ENCODE measurements around the gene RASSF3. TPM values are rescaled to one million over a fixed set of nuclear protein-coding genes. Genes with fewer than 3 reads are reported as not detected.
A peak's percentile ranks its signal among the peaks of the same experiment; 100 is the strongest.

The RASSF3 gene
- total RNA-seq, 2 donors from 2014 or later, result 52.6 to 90.3 TPM

GRCh38 chr12:64568298-64568697 lies 42.0 kb upstream of the RASSF3 start:
- Histone ChIP-seq H3K27me3 (no peaks in the 10 kb centered on the region), H3K9ac (ENCODE audit: low read depth in 2 of 2, low read length in 2 of 2) (no peak overlapping the region), H3K4me1 (peaks cover 8% of the 10 kb centered on the region), H3K27ac (no peak overlapping the region), H3K9me3 (no peaks in the 10 kb centered on the region), H3K36me3 (no peaks in the 10 kb centered on the region), H3K4me3 (no peak overlapping the region)
- no peak for TF ChIP-seq CTCF (IDR thresholded peaks at IDR 0.05)
- peak; percentile 52 for DNase-seq
- intact Hi-C loops (cut with DNase I), result no loop called here

GRCh38 chr12:64569923-64570691 lies 40.2 kb upstream of the RASSF3 start:
- no peak overlapping the region for H3K27ac ChIP-seq
- no peaks in the 10 kb centered on the region for H3K9me3 ChIP-seq
- TF ChIP-seq CTCF (IDR thresholded peaks at IDR 0.05), result no peak
- no peaks in the 10 kb centered on the region for H3K27me3 ChIP-seq
- H3K9ac ChIP-seq (ENCODE audit: low read depth in 2 of 2, low read length in 2 of 2), result no peak overlapping the region
- no peaks in the 10 kb centered on the region for H3K36me3 ChIP-seq
- H3K4me1 ChIP-seq, result peaks cover 8% of the 10 kb centered on the region
- no peak overlapping the region for H3K4me3 ChIP-seq
- DNase-seq, result no peak
- intact Hi-C loops (cut with DNase I), result no loop called here

GRCh38 chr12:64571411-64571810 lies 38.9 kb upstream of the RASSF3 start:
- Histone ChIP-seq H3K27ac (no peak overlapping the region), H3K9me3 (no peaks in the 10 kb centered on the region), H3K9ac (ENCODE audit: low read depth in 2 of 2, low read length in 2 of 2) (no peak overlapping the region), H3K4me1 (peaks cover 8% of the 10 kb centered on the region), H3K36me3 (no peaks in the 10 kb centered on the region), H3K27me3 (no peaks in the 10 kb centered on the region), H3K4me3 (no peak overlapping the region)
- intact Hi-C loops (cut with DNase I), result no loop called here
- peak; percentile 28 for DNase-seq
- TF ChIP-seq CTCF (IDR thresholded peaks at IDR 0.05), result no peak

- H3K36me3 ChIP-seq, result no peaks in the 10 kb centered on the region
- no peak overlapping the region for H3K4me3 ChIP-seq
- peaks cover 5% of the 10 kb centered on the region for H3K4me1 ChIP-seq
- no peaks in the 10 kb centered on the region for H3K9me3 ChIP-seq
- H3K9ac ChIP-seq (ENCODE audit: low read depth in 2 of 2, low read length in 2 of 2), result no peak overlapping the region
- no peak overlapping the region for H3K27ac ChIP-seq
- TF ChIP-seq CTCF (IDR thresholded peaks at IDR 0.05), result no peak
- no peaks in the 10 kb centered on the region for H3K27me3 ChIP-seq
- DNase-seq, result no peak
- intact Hi-C loops (cut with DNase I), result no loop called here
These were observed 38.1 kb upstream of the RASSF3 start for GRCh38 chr12:64572241-64572640.

GRCh38 chr12:64574837-64575236 lies 35.5 kb upstream of the RASSF3 start:
- no peaks in the 10 kb centered on the region for H3K4me1 ChIP-seq
- no peak for TF ChIP-seq CTCF (IDR thresholded peaks at IDR 0.05)
- H3K36me3 ChIP-seq, result no peaks in the 10 kb centered on the region
- no peaks in the 10 kb centered on the region for H3K27me3 ChIP-seq
- DNase-seq, result no peak
- intact Hi-C loops (cut with DNase I), result no loop called here
- H3K9me3 ChIP-seq, result no peaks in the 10 kb centered on the region
- no peak overlapping the region for H3K27ac ChIP-seq
- no peak overlapping the region for H3K4me3 ChIP-seq
- no peak overlapping the region for H3K9ac ChIP-seq (ENCODE audit: low read depth in 2 of 2, low read length in 2 of 2)
